Measurements from ENCODE around the gene CD74. TPM values are rescaled to one million over a fixed set of nuclear protein-coding genes. Genes with fewer than 3 reads are reported as not detected.
A peak's percentile ranks its signal among the peaks of the same experiment; 100 is the strongest.

Gene CD74
- total and polyA plus RNA-seq, 4 donors = 176 to 327 (median 257) TPM

DNA sequence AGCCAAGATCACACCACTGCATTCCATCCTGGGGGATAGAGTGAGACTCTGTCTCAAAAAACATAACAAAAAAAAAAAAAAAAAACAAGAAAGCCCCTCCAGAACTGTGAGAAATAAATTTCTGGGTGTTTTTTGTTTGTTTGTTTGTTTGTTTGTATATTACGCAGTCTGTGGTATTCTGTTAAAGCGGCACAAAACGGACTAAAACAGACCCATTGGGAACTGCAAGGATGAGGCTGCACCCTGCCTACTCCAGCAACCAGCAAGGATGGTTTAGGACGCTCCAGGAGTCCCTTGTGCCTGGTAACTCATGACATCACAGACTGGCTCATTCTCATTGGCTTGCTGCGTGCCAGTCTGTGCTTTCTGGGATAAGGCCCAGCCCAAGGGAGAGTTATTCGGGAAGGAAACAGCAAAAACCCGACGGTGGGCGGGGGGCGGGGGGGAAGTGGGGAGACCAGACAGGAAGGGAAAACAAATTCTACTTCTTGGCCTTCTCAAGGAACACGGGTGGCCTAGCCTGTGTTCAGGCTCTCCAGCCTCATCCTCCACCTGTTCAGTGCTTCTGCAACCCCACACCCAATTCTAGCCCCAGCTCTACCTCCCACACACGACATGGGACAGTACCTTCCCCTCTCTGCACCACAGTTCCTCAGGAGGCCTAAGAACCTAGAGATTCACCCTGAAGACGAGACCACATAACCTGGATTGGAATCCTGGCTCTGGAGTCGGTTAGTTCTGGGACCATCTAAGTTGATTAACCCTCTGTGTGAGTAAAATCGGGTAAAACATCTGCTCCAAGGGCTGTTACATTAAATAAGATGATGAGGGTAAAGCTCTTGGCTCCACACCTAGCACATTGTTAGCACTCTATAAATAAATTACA, 2.8 kb downstream of the CD74 start:
- Histone ChIP-seq H3K27me3 (ENCODE audit: control insufficient read depth in 4 of 4, insufficient read depth in 4 of 4, low read length in 3 of 4) (no peaks in the 10 kb centered on the region), H3K27ac (ENCODE audit: low read depth in 1 of 2, low read length in 2 of 2) (peak overlapping the region; percentile 35 to 67), H3K9ac (ENCODE audit: low read depth in 1 of 2, low read length in 2 of 2) (peak overlapping the region; percentile 5 to 49), H3K36me3 (ENCODE audit: control insufficient read depth in 4 of 4, insufficient read depth in 3 of 4, low read depth in 1 of 4, low read length in 3 of 4) (peaks cover 0 to 4% (median 2%) of the 10 kb centered on the region in 4 donors), H3K4me1 (ENCODE audit: control insufficient read depth in 4 of 4, insufficient read depth in 4 of 4, low read length in 3 of 4) (peaks cover 0 to 29% (median 15%) of the 10 kb centered on the region in 4 donors), H3K9me3 (ENCODE audit: control insufficient read depth in 4 of 4, low read length in 3 of 4) (no peaks in the 10 kb centered on the region), H3K4me3 (ENCODE audit: low read depth in 1 of 3, low read length in 3 of 3) (peak overlapping the region in 1 of 3 donors; percentile 12)
- TF ChIP-seq CTCF (IDR thresholded peaks at IDR 0.05; ENCODE audit: low read depth, low read length, missing input control) (no peak), RAD21 (IDR thresholded peaks at IDR 0.05) (no peak), GABPA (IDR thresholded peaks at IDR 0.05 in 1 of 2, conservative IDR thresholded peaks at IDR 0.05 in 1 of 2) (no peak), NR2F2 (IDR thresholded peaks at IDR 0.05) (no peak), EGR1 (IDR thresholded peaks at IDR 0.05; ENCODE audit: low read depth in 2 of 2) (no peak), JUND (IDR thresholded peaks at IDR 0.05) (no peak), RXRA (IDR thresholded peaks at IDR 0.05) (no peak), HNF4A (conservative IDR thresholded peaks at IDR 0.05) (no peak), HNF4G (IDR thresholded peaks at IDR 0.05) (no peak), MAX (IDR thresholded peaks at IDR 0.05) (no peak), FOXA2 (IDR thresholded peaks at IDR 0.05) (no peak), SP1 (IDR thresholded peaks at IDR 0.05) (no peak), TAF1 (conservative IDR thresholded peaks at IDR 0.05) (no peak), ZBTB33 (IDR thresholded peaks at IDR 0.05) (no peak), FOXA1 (IDR thresholded peaks at IDR 0.05) (no peak), YY1 (IDR thresholded peaks at IDR 0.05) (no peak)
- TF ChIP-seq, protein P1, sequence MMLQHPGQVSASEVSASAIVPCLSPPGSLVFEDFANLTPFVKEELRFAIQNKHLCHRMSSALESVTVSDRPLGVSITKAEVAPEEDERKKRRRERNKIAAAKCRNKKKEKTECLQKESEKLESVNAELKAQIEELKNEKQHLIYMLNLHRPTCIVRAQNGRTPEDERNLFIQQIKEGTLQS (IDR thresholded peaks at IDR 0.05) = no peak
- TF ChIP-seq, protein P2, sequence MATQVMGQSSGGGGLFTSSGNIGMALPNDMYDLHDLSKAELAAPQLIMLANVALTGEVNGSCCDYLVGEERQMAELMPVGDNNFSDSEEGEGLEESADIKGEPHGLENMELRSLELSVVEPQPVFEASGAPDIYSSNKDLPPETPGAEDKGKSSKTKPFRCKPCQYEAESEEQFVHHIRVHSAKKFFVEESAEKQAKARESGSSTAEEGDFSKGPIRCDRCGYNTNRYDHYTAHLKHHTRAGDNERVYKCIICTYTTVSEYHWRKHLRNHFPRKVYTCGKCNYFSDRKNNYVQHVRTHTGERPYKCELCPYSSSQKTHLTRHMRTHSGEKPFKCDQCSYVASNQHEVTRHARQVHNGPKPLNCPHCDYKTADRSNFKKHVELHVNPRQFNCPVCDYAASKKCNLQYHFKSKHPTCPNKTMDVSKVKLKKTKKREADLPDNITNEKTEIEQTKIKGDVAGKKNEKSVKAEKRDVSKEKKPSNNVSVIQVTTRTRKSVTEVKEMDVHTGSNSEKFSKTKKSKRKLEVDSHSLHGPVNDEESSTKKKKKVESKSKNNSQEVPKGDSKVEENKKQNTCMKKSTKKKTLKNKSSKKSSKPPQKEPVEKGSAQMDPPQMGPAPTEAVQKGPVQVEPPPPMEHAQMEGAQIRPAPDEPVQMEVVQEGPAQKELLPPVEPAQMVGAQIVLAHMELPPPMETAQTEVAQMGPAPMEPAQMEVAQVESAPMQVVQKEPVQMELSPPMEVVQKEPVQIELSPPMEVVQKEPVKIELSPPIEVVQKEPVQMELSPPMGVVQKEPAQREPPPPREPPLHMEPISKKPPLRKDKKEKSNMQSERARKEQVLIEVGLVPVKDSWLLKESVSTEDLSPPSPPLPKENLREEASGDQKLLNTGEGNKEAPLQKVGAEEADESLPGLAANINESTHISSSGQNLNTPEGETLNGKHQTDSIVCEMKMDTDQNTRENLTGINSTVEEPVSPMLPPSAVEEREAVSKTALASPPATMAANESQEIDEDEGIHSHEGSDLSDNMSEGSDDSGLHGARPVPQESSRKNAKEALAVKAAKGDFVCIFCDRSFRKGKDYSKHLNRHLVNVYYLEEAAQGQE (IDR thresholded peaks at IDR 0.05) = no peak
- DNase-seq (ENCODE audit: low spot score) = peak; percentile 63
- WGBS = 17% methylated on average over 15 of the region's 15 CpGs
